UCSD-AML1 (cell line): ENCODE results near the gene NLRP4.
A peak's percentile ranks its signal among the peaks of the same experiment; 100 is the strongest.
"Not testable (repeated sequence)": the region's sequence is repeated elsewhere in the genome, so short reads cannot be mapped to it uniquely, and the experiment has no call there.

Experiments used
- DNase-seq: peaks from one replicate; lab custom pipeline; 2025; ENCODE audit not compliant: unreplicated experiment; lab: John Stamatoyannopoulos, UW

The NLRP4 gene

DNA sequence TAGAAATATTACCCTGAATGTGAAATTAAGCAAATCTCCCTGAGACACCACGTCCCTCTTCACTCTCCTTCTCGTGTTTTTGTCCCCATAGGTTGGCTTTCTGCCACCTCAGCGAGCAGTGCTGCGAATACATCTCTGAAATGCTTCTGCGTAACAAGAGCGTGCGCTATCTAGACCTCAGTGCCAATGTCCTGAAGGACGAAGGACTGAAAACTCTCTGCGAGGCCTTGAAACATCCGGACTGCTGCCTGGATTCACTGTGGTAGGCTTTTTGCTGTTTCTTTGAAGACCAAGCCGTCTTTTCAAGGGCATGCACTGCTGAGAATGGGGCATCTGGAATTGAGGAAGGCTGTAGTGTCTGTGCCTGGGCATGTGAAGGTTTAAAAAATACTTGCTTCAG lies 34.4 kb downstream of the NLRP4 start:
- no peak for DNase-seq

DNA sequence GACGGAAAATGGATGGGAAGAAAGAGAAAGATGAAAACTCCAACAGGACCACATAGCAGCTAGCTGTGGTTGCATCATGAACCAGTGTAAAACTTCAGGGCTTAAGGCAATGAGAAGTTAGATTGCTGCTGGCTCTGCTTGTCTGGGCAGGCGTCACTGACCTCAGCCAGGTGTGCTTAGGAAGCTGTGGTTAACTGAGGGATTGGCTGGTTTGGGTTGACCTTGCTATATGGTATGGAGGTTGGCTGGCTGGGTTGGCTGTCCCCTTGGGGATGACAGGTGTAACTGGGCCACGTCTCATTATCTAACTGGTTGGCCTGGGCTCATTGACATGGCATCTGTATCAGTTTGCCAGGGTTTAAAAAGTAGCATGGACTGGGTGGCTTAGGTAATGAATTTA lies 40.9 kb downstream of the NLRP4 start:
- no peak for DNase-seq

DNA sequence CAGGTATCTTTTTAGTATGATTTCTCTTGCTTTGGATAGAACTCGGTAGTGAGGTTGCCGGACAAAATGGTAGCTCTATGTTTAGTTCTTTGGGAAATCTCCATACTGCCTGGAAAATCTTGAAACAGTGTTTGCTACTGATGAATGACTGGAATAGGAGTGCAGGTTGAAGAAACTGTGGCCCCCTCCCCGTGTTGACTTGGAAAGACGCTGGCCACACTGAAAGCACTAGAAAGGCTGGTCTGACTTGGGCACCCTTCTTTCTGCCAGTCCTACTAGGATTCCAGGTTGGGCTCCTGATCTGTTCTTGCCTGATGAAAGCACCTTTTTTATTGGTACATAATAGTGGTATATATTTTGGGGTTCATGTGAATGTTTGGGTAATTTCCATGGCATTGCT lies 46.3 kb downstream of the NLRP4 start:
- no peak for DNase-seq

DNA sequence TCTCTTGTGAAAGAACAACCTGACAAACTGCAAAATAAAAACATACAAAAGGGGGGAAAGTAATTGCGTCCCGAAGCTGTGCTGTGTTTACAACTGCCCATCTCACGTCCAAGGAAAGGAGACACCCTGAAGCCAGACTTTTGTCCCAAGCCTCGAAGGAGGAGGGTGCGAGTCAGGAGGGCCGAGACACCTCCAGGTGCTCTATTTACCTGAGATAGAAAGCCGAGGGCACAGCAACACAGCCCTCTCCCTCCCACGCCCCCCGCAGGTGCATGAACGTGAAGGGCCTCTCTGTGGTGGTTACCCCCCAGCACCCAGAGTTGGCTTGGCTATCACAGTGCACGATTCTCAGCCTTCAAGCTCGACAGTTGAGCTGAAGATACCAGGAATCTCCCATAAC lies 62.6 kb downstream of the NLRP4 start:
- no peak for DNase-seq

DNA sequence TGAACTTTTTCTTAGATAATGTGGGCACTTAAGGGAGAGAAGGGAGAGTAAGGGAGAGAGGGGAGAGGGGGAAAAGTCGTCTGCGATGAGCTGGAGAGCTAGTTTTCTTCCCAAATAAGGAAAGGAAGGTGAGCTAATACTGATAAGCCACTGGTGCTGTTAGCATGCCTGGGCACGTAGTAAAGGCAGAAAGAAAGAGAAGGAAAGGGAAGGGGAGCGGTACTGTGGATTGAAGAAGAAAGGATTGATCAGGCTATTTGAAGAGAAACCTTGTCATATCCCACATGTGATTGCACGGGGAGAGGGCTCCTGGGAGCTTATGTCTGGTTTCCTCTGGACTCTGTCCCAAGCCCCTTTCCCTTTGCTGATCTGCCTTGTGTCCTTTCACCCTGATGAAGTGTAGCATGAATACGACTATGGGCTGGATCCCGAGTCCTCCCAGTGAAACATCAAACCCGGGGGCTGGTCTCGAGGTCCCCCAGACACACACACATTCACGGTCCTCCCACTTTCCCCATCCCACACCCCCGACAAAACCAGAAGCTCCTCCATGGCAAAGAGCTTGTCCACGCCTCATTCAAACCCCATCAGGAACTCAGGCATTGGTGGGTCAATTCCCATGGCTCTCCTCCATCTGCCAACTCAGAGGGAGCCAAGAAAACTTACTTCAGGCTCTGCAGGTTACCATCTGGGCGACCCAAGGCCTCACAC lies 65.2 kb downstream of the NLRP4 start:
- DNase-seq: no peak

DNA sequence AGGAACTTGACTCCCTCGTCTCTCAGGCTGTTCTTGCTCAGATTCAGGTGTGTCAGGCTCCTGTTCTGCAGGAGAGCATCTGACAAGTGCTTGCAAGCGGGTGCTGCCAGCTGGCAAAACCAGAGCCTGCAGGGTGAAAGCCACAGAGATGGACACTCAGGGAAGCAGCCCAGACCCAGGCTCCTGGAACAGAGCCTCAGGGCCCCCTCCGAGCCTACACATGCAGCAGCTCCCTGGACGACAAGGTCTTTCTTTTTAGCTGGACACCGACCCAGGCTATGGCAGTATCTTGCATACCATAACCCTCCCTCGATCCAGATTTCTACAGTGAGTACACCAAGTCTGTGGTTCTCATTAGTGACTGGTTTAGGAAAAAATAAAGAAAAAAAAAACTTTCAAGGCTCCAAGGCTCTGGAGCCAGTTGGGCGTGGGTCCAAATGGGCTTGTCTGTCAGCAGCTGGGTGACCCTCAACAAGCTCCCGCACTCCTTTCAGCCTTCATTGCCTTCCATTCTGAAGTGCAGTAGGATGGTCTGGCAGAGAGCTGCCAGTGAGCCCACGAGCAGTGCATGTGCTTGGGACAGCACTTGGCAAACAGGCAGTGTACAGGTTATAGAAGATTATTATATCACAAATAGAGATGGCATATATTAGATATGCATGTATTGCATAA lies 65.9 kb downstream of the NLRP4 start:
- no peak for DNase-seq

DNA sequence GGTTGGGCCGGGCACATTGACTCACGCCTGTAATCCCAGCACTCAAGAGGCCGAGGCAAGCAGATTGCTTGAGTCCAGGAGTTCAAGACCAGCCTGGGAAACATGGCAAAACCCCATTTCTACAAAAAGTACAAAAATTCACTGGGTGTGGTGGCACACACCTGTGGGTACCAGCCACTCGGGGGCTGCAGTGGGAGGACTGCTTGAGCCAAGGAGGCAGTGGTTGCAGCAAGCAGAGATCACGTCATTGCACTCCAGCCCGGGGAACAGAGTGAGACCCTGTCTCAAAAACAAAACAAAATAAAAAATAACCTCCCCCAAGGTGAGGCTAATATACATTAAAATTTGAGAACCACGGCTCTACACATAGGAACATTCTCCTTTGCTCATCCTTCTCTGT lies 70.9 kb downstream of the NLRP4 start:
- DNase-seq: no peak

DNA sequence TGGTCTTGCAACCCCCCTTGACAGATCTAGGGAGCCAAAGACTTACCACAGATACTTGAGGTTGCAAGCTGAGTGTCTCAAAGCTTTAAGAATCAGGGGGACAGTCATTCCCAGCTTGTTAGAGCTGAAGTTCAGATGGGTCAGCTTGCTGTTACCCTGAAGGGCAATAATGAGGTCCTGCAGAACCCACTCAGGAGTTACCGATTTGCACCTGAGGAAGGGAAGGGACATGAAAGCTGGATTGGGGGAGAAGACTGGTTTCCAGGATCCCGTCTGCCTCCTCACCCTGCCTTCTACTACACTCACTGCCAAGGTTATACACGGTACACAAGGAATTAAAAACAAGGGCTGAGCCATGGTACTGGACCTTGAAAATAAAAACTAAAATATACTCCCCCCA lies 71.4 kb downstream of the NLRP4 start:
- DNase-seq: no peak

DNA sequence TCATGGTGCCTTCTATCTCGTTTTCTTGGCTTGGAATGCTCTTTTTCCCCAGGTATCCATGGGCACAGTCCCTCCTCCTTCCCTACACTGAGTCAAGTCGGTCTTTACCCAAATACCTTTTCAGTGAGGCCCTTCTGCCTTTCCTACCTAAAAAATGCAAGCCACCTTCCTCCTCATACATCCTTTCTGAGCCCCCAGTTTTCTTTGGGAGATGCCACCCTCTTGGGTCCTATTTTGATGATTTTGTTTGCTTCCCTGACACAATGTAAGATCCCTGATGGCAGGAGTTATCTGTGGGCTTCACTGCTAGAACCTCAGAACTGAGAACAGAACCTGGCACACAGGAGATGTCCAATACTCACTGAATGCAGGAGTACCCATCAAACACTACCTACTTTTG lies 73.5 kb downstream of the NLRP4 start:
- no peak for DNase-seq

DNA sequence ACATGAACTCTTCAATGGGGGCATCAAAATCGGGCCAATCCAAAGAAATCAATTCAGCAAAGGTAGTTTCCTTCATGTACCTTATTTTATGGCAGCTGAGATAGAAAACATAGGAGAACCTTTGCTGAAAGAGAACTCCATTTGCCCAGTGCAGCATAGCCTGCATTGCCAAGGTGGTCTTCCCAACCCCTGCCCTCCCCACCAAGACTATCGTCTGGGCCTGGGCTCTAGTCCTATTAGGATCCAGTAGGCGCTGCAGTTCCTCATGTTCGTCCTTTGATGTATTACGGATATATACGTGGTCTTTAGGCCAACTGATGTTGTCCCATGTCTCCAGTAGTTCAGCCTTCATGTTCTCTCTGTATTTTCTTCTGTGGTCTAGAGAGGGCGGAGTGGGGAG lies 76.6 kb downstream of the NLRP4 start:
- no peak for DNase-seq

DNA sequence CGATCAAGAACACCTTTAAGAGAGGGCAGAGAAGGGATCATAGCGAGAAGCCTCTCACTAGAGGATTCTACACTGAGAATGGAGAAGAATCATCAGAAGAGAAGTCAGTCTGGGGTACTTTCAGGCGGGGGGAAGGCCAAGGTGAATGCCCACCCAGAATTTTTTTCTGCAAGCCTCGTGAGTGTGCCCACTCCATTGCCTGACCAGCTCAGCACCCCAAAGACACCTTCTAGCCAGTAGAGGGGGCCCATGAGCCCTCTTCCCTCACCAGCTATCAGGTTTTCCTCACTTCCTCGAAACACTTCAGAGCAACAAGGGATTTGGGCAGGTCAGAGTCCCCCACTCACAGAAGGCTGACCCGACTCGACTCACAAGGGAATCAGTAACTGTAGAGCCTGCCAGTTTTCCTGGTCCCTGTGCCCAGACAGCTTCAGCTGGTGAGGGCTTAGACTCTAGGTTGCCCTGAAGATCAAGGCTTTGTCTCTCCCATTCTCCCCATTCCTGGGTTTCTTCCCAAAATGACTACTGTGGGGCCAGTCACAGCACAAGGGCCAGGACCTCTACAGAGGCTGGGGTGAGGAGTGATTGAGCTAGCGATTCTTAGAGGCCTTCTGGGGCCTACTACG lies 77.4 kb downstream of the NLRP4 start:
- DNase-seq: peak; percentile 9

DNA sequence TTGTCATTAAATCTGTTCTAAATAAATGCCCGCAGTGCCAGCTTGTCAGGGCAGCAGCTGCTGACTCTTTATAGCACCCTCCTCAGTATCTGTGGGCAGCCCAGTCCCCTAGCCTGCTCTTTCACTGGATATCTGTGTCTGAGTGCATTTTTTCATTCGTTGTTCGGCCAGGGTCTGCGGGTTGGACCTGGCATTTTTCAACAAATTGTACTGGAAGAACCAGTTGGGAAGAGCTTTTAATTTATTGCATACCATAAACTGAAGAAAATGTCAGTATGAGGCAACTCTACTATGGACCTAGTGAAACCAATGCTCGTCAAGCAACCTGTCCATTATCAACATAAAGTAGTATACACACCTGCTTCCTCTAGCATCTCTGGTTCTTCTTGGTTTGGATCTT lies 87.2 kb downstream of the NLRP4 start:
- DNase-seq: no peak

DNA sequence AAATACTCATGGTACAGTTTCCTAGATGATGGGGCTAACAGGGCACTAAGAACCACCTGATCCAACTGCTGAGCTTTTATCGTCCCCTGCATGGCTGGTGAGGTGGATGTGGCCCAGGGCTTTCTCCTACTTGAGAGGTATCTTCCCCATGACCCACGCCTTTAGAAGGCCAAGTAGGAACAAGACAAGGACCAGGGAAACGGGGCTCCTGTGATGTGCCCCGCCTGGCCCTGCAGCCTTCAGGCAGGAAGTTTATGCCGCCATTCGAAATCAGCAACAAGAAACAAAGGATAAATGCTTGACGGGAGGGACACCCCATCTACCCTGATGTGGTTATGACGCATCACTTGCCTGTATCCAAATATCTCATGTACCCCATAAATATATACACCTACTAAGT lies 91.7 kb downstream of the NLRP4 start:
- no peak for DNase-seq

DNA sequence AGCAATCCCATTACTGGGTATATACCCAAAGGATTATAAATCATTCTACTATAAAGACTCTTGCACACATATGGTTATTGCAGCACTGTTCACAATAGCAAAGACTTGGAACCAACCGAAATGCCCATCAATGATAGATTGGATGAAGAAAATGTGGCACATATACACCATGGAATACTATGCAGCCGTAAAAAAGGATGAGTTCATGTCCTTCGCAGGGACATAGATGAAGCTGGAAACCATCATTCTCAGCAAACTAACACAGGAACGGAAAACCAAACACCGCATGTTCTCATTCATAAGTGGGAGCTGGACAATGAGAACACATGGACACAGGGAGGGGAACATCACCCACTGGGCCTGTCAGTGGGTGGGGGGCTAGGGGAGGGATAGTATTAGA lies 92.9 kb downstream of the NLRP4 start:
- DNase-seq: not testable (repeated sequence)

DNA sequence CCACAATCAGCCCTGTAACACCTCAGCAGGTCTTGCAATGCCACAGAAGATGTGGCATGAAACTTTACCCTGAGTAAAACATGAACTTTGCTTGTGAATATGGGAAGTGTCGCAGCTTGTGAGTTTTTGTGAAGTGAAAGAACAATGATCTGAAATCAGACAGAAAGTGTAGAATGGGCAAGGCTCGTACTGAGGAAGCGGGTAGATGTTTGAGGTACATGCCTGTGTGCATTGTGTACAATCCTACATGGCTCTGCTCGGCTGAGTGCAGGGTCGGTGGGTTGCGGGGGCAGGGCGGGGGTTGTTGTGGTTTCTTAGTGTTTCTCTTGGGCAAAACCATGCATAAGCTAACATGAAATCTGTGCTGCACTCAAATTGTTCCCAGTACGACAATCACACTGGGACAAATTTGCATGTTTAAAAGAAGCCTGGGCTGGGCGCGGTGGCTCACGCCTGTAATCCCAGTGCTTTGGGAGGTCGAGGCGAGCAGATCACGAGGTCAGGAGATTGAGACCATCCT lies 94.7 kb downstream of the NLRP4 start:
- no peak for DNase-seq
